Inferior parietal cortex (tissue), 1 donor: ENCODE data around the gene GLB1L3.
"Not testable (repeated sequence)": the region's sequence is repeated elsewhere in the genome, so short reads cannot be mapped to it uniquely, and the experiment has no call there.

Experiments
- DNase-seq: peaks from one replicate; pipeline ENCODE4 v3.0.0-alpha.2; 2016; ENCODE audit errors: extremely low spot score

GLB1L3 gene

DNA sequence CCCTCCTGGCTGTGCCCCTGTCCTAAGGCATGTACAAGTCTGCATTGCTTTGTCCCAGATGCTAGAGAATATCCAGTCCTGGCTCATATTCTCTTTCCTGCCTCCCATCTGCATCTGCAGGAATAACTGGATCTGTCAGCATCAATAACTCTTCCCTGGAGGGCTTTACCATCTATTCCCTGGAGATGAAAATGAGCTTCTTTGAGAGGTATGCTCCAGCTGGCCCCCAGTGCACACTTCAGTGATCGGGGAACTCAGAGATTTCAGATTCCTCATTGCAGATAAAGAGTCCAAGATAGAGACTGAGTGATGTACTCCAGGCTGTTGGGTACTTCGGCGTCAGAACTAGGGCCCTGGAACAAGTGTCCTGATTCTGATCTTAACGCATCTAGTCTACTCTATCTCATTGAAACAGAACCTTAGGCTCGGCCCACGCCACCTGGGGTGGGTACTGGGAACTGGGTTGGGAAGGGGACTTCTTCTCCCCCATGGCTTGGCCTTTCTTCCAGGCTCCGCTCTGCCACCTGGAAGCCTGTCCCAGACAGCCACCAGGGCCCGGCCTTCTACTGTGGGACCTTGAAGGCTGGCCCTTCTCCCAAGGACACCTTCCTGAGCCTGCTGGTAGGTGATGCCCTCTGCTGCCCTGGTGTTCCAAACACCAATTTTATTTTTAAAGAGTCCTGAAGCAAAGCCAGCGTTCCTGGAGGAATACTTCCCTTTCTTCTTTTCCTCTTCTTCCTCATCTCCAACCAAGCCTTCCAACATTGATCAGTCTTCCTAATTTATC, 37.8 kb downstream of the GLB1L3 start:
- no peak for DNase-seq

DNA sequence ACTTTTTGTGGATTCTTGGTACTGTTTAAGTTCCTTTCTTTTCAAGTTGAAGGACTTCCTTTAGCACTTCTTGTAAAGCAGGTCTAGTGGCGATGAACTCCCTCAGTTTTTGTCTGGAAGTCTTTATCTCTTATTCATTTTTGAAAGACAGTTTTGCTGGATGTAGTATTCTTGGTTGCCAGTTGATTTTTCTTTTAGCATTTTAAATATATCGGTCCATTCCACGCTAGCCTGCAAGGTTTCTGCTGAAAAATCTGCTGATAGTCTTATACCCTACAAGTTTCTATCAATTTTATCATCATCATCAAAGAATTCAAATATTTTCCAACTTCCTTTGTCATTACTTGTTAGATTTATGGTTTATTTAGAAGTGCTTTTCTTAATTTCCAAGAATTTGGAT, 40.9 kb downstream of the GLB1L3 start:
- no peak for DNase-seq

DNA sequence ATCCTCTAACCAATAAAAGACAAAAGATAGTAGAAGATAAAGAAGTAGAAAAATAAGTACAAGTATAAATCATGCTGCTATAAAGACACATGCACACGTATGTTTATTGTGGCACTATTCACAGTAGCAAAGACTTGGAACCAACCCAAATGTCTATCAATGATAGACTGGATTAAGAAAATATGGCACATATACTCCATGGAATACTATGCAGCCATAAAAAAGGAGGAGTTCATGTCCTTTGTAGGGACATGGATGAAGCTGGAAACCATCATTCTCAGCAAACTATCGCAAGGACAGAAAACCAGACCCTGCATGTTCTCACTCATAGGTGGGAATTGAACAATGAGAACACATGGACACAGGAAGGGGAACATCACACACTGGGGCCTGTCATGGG, 45.2 kb downstream of the GLB1L3 start:
- not testable (repeated sequence) for DNase-seq

DNA sequence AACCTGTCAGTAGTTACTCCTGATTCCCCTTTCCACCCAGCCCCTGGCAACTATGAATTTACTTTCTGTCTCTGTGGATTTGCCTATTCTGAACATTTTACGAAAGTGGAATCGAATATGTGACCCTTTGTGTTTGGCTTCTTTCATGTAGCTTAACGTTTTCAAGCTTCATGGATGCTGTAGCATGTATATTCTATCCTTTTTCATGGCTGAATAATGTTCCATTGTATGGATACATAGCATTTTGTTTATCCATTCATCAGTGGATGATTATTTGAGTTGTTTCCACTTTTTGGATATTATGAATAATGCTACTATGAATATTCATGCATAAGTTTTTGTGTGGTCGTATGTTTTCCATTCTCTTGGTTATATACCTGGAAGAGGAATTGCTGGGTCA, 46.4 kb downstream of the GLB1L3 start:
- no peak for DNase-seq

DNA sequence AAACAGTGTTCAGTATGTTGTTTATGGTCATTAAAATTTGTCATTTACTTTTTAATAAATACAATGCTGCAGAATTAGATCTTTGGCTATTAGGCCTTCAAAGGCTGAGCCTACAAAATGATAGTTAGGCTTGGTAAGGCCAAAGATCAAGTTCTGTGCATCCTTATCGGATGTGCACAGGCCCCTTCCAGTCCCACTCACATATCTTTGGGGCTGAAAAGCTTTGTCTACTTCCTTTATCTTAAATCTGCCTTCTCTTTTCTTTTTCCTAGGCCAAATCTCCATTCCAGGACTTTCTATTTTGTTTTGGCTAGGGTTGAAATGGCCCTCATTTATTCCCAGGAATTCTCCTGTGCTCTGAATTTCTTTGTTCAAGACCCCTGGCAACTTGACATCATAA, 52.3 kb downstream of the GLB1L3 start:
- DNase-seq, result no peak

DNA sequence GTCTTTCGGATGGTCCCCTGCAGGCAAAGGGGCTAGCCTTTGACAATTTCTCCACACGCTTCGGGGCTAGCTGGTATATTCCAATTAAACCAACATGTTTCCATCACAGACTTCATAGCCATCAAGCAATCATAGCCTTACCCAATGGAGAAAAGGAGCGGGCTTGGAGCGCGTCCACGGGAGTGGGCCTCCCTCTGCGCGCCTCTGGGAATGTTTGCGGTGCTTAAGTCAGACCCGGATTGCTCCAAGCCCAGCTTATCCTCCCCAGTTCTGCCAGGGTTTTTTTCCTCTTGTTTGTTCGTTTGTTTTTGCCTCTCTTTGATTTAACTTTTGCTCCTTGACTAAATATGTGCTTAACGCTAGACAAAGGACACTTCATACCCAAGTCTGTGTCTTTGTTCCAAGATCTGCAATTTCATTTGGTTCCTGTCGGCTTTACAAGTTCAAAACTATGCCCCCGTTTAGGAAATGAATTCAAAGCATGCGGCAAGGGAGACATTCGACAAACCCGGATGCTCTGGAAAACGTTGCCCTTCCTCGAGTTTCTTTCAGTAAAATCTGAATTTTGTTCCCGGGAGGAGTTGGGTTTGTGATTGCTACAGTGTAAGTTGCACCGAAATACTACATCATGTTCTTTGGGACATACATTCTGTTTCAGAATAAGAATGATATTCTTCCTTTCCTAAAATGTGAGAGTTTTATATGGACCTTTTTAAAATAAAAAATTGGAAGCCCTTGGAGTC, 54.6 kb downstream of the GLB1L3 start:
- DNase-seq, result peak; percentile 5

DNA sequence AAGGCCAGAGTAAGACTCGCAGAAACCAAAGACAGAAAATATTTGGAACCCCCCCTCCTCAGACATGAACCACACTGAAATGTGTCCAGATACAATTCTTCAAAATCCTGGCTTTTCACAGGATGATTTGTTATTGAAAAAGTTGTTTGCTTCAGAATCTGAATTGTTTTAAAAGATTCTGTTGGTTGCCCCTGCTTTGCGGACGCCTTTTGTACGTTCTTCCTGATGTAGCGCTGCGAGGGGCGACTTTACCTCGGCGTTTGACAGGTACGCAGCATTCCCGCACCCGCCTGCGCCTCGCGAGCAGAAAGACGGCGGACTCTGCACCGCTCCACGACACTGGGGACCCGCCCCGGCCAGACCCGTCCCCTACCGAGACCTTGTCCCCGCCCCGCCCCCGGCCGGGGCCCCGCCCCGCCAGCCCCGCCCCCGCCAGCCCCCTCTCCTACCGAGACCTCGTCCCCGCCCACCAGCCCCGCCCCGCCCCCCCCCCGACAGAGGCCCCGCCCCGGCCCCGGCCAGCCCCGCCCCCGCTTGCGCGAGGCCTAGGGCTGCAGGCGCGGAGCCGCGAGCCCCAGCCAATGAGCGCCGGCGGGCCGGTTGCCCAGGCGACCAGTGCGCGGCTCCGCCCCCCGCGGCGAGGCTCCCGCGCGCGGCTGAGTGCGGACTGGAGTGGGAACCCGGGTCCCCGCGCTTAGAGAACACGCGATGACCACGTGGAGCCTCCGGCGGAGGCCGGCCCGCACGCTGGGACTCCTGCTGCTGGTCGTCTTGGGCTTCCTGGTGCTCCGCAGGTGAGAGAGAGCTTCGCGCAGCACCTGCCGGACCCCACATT, 55.4 kb downstream of the GLB1L3 start, which contains the start of gene GLB1L2:
Gene GLB1L2, plus strand, starts transcription at position 635 of the 835 bp plus-strand sequence. Its CDS starts 74 bp downstream, at position 709.
- peak; percentile 53 for DNase-seq

DNA sequence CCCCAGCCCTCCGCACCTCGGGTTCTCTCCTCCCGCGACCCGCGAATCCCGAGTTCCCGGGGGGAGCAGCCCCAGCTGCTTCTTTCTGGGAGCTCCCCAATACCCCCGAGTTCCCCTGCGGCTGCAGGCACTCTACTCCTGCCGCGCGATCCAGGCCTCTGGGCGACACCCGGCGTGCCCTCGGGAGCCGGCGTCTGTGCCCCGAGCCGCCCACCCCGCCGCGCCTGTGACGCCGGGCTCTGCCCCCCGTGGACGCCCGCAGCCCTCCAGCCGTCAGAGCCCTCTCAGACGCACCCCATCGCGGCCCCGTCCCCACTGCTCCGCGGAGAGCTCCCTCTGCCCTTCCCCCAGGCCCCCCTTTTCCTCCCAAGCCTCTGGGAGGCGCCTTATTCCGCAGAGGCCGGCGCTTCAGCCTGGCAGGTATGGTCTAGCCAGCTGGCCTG, 56.0 kb downstream of the GLB1L3 start:
- no peak for DNase-seq

DNA sequence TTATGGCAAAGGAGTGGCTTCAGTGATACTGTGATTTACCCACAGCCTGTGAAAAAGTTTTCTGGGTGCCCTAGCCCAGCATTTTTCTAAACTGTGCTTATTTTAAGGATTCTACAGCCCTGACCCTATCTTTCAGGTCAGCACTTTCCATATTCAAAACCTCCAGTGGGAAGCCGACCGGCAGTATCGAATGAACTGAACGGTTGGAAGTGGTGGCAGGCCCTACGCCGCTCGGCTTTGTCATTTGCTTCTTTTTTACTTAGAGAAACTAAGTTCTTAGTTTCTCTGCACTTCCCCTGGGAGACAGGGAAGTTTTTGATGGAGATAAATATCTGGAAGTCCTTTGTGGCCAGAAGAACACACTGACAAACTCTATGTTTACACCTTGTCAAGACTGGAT, 56.6 kb downstream of the GLB1L3 start:
- no peak for DNase-seq

DNA sequence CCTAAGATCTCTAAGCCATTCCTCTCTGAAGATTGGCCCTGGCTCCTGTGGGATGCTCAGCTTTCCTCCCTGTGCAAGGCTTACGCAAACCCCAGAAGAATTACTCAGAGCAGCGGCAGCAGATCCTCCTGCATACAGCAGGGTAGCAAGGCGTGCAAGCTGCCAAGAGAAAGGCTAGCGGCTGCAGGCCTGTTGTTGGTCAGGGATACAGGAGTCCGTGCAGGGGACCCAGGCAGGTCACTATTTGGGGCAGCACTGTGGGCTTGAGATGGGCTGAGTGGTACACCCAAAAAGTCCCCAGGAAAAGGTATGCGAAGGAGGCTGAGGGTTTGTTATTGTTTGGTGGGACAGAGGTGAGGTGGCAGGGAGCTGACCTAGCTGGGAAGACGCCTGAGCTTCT, 57.1 kb downstream of the GLB1L3 start:
- no peak for DNase-seq

DNA sequence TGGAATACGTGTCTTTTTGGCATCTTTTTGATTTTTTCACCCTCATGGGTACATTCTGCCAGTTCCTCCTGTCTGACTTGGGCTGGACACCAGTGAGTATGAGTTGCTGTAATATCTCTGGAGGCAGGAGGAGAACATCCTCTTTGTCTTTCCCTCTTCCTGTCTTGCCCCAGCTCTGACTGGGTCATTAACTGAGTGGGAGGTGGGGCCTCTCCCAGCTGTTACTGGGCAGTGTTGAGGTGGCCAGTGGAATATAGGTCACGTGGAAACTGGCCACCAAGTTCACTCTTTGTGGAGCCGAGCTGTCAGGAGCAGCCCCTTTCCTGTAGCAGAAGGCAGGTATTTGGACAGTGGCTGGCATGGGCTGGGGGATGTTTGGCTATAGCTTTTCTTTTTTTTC, 57.8 kb downstream of the GLB1L3 start:
- DNase-seq, result no peak

DNA sequence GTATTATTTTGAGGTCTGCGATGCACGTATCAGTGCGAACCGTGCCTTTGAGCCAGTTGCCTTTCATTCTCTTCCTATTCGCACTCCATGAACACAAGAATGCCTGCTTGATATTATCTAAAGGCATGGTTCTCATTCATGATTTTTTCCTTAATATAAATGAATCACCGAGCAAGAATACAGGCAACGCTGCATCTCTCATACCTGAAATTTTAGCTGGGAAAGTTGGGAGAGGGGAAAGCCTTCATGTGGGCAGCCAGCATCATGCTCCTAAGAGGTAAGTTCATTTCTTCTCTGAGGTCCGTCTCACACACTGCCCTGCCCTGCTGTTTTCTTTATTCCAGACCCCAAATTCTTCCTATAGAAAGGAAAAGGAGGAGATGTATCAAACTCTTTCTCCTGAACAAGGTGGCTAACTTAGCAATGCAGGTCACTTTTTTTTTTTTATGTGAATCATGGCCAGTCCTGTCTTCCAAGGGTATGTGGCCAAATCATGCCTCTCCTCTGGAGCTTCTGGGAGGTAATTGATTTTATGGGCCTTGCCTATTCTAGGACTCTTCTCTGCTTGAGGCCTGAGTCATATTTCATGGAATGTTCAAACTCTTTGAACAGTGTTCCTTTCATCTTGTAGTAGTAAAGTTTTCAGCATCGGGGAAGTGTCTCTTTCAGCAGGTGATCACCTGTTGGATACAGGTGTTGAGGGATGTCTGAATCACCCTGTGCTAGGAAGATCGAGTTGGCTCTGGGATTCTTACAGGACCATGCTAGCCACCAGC, 58.8 kb downstream of the GLB1L3 start:
- no peak for DNase-seq

DNA sequence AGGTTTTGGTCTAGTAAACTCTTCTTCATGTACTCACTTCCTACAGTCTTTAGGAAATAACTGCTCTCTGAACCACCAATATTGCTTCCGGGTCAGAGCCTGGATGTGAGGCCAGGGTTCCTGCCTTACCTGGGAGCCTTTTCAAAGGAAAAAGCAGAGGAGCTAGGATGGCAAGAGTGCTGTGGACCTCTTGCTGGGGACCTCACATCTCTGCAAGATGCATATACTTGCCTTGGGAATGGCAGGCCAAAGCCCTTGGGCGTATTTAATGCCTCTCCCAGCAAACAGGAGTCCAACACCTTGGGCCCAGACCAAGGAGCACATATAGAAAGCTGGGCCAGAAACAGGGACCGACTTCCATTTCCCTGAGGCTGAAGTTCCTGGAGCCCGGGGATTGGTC, 60.9 kb downstream of the GLB1L3 start:
- no peak for DNase-seq

DNA sequence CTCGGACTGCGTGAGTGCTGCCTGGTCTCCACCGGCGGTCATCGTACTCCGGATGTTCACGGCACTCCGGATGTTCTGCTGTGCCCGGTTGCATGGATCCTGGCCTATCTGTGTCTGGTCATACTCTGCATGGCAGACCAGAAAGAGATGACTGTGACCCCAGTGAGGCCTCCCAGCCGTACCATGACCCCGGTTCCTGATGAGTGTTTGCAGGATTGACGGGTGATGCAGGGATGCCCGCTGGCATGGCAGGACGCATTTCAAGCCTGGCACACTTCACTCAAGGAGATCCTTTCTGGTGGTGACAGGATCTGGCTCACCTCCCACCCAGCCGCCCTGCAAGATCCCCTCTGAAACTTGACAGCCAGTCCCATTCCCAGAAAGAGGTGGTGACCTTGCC, 61.9 kb downstream of the GLB1L3 start:
- DNase-seq, result no peak

DNA sequence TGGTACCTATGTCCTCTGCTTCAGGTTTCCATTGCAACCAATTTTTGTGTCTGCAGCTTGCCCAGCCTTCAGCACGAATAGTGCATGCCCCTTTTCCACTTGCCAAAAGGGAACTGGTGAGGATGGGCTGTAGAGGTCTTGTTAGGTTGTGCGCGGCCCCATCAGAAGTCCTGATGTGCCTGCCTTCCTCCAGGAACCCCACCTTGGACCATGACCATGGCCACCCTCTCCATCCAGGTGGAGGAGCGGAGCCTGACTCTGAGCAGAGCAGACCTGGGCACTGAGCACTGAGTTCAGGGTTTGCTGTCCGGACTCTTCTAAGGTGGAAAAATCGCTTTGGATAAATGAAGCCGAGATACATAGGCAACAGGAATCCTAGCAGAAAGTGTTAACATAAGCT, 62.5 kb downstream of the GLB1L3 start:
- no peak for DNase-seq

DNA sequence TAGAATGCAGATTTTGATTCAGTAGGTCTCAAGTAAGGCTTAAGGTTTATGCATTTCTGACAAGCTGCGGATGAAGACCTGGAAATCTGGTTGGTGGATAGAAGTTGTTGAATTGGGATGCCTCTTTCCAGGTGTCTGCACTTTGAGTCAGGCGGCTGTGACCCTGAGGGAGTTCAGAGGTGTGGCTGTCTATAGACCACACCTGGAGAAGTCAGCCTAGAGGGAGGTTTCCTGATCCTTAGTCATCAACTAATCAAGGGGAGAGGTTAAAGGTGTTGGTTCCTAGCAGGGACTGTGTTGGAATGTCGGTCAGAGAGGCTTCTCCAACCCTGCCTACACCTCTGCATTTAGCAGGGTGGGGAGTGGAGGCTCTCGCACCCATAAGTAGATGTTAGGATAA, 63.6 kb downstream of the GLB1L3 start:
- no peak for DNase-seq

DNA sequence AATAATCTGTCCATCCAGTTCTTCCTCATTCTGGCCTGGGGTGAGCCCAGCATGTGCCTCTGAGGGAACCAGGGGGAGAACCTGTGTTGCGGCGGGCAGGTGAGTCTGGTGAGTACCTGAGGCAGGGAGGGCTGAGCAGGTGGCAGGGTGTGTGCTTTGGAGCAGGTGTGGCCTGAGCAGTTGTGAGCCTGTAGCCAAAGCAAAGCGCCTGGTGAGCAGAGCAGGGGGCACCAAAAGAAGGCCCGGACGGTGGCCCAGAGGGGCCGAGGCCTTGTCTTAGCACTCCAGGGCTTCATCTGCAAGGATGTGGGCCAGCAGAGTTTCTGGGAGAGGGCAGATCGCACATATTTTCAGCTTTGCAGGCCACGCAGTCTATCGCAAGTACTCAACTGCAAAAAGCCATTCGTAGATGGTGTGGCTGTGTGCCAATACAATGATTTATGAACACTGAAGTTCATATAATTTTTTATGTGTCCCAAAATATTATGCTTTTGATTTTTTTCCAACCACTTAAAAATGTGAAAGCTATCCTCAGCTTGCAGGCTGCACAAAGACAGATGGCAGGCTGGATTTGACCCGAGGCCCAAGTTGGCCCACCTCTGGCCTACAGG, 64.3 kb downstream of the GLB1L3 start:
- DNase-seq, result no peak

DNA sequence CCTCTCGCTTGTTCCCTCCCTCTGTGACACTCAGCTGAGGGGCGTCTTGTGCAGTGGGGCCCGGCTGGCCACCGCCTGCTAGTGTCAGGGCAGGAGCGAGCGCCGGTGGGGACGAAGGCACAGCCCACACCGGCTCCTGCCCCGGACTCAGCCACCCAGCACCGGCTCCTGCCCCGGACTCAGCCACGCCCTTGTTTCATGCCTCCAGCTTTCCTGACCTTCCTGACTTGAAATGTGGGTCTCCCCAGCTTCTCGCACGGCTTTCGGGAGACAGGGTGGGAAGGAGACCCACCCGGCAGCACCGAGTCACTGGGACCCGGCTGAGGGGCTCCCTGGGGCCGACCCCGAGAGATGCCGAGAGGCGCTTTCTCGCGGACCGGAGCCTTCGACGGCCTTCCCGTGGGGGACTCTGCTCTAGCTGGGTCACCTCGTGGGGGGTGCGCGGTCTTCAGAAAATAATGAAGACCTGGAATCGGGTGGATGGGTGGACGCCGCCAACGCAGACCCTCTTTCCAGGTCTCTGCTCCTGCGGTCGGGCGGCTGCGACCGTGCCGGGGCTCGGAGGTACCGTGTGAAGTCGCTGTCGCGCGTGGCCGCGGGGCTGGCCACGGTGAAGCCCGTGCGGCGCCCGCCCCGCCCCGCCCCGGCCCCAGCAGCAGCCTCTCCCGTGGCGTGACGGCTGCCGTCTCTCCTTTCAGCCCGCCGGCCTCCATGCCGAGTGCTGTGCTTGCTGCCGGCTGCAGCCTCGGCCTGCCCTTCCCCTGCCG, 65.8 kb downstream of the GLB1L3 start:
- DNase-seq, result no peak

DNA sequence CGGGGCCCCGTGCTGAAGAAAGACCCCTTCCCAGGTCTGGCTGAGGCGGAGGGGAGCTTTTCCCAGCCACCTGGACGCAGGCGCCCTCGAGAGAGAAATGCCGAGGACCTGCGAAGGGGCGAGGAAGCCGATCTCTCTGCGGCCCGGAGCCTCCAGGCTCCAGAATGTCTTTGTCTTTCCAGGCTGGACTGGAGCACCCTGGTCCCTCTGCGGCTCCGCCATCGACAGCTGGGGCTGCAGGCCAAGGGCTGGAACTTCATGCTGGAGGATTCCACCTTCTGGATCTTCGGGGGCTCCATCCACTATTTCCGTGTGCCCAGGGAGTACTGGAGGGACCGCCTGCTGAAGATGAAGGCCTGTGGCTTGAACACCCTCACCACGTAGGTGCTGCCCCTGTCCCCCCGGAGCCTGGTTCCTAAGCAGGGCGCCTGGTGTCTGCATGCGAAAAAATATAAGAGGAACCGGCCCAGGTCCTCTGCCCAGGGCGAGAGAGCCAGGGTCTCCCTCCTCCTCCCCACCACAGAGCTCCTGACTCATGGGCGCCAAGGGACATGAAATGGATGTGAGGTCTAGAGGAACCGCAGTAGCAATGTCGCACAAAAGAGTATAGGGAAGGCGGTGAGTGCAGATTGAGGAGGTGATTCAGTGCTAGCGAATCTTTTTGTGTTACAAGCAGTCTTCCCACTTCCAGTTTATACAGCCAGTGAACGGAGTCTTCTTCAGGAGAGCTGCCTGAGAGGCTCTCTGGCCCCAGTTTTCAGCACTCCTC, 66.6 kb downstream of the GLB1L3 start:
- DNase-seq, result no peak

DNA sequence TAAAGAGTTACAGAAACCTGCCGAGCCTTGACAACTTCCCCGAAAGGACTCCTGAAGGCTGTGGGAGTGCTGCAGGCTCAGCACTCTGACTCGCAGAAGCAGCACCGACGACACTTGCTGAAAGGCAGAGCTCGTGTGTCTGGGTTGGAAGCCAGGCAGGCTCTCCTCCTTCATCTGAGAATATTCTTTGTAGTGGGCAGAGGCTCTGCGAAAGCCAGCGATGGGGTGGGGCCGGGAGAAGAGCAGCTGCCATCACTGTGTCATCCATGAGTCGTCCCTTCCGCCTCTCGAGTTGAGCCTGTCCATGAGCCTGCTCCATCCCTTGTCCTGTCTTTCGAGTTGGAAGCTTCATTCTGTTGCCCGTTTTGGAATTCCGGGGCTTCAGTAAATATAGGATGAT, 67.5 kb downstream of the GLB1L3 start:
- DNase-seq, result no peak
